MM.1S (cell line): ENCODE measurements around the gene GPR143.

Experiments
- EZH2 ChIP-seq: fragments of 300-600 bp; sonication (generic); optimal IDR thresholded peaks from 2 replicates; pipeline ENCODE3; 2017; ENCODE audit warnings: low read depth, mild to moderate bottlenecking, antibody characterized with exemption, low read length, mixed read lengths
- EZH2phosphoT487 ChIP-seq: fragments of 300-600 bp; sonication (generic); IDR thresholded peaks from 2 replicates; pipeline ENCODE4 v1.6.1; 2018; ENCODE audit warnings: antibody characterized with exemption, low read length
- TF ChIP-seq, protein P1 (sequence below): fragments of 300-600 bp; sonication (generic); IDR thresholded peaks from 2 replicates; pipeline ENCODE4 v1.5.1; 2016; ENCODE audit warnings: antibody characterized with exemption, low read length, mixed read lengths

DNA sequence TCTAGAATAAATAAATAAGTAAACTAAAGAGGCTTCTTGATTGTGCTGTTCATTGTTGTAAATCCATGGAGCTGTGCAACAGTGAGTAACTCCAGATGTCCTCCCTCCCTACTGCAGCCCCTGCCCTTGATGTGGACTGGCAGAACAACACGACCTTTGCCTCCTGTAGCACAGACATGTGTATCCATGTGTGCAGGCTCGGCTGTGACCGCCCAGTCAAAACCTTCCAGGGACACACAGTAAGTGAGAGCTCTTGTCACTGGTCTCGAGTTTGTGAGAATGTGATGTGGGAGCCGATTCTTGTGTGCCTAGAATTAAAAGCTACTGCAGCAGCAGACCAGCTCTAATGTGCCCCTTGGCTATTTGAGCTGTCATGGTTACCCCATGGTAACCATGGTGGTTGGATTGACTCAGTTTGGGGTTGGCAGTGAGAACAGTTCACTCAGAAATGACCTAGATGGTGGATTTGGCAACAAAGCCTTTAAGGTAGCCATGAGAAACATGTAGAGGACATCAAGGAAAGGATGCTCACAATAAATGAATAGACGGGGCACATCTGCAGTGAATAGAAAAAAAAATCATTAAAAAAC is 60.7 kb downstream of the GPR143 start:
- TF ChIP-seq, protein P1, sequence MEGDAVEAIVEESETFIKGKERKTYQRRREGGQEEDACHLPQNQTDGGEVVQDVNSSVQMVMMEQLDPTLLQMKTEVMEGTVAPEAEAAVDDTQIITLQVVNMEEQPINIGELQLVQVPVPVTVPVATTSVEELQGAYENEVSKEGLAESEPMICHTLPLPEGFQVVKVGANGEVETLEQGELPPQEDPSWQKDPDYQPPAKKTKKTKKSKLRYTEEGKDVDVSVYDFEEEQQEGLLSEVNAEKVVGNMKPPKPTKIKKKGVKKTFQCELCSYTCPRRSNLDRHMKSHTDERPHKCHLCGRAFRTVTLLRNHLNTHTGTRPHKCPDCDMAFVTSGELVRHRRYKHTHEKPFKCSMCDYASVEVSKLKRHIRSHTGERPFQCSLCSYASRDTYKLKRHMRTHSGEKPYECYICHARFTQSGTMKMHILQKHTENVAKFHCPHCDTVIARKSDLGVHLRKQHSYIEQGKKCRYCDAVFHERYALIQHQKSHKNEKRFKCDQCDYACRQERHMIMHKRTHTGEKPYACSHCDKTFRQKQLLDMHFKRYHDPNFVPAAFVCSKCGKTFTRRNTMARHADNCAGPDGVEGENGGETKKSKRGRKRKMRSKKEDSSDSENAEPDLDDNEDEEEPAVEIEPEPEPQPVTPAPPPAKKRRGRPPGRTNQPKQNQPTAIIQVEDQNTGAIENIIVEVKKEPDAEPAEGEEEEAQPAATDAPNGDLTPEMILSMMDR: no peak
- TF ChIP-seq EZH2 (no peak), EZH2phosphoT487 (no peak)
